CD4-positive, alpha-beta T cell treated with Interleukin-6 for 4 hours (primary cell): ENCODE measurements around the gene MAPK12.

Experiments
- DNase-seq: peaks from one replicate; pipeline ENCODE4 v3.0.0-alpha.2; 2020; ENCODE audit warnings: mixed read lengths

MAPK12 gene

GRCh38 chr22:50264946-50265669, 3.6 kb upstream of the MAPK12 start:
- DNase-seq, result no peak

- DNase-seq, result no peak
These were observed 2.7 kb upstream of the MAPK12 start for GRCh38 chr22:50264104-50264745.

- no peak for DNase-seq
These were observed 1.6 kb upstream of the MAPK12 start for GRCh38 chr22:50262973-50263617.

- no peak for DNase-seq
These were observed 1.0 kb upstream of the MAPK12 start for GRCh38 chr22:50262460-50262911.

DNA sequence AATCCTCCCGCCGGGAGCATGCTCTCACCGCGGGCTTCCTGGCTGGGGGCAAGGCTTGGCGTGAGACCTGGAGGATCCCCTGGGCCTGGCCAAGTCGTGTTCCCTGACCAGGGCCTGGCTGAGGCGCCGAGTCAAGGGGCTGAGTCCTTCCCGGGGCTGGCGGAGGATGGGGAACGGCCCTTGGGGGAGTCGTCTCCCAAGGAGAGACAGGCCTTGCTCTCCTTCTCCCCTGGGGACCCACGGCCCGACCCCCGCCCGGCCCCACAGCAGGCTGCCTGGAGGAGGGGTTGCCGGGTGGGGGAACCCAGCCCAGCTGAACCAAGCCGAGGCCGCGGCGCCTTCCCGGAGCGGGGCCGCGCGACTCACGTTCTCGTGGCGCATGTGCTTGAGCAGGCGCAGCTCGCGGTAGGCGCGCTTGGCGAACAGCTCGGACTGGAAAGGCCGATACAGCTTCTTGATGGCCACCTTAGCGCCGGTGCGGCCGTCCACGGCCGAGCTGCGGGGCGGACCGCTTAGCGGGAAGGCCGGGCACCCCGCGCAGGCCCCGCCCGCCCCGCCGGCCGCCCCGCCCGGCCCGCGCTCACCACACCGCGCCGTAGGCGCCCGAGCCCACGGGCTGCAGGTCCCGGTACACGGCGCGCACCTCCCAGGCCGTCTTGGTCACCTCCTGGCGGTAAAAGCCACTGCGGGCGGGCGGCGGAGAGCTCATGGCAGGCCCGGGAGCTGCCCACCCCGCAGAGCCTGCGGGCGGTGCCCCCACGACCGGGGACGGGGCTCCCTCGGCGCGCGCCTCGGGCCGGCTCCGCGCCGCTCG, 475 bp downstream of the MAPK12 start:
- DNase-seq, result no peak

GRCh38 chr22:50260434-50260800, 1.1 kb downstream of the MAPK12 start:
- no peak for DNase-seq

GRCh38 chr22:50259302-50259701, 2.2 kb downstream of the MAPK12 start:
- no peak for DNase-seq

GRCh38 chr22:50258361-50259292, 2.9 kb downstream of the MAPK12 start:
- no peak for DNase-seq

GRCh38 chr22:50257451-50258360, 3.8 kb downstream of the MAPK12 start:
- no peak for DNase-seq

DNA sequence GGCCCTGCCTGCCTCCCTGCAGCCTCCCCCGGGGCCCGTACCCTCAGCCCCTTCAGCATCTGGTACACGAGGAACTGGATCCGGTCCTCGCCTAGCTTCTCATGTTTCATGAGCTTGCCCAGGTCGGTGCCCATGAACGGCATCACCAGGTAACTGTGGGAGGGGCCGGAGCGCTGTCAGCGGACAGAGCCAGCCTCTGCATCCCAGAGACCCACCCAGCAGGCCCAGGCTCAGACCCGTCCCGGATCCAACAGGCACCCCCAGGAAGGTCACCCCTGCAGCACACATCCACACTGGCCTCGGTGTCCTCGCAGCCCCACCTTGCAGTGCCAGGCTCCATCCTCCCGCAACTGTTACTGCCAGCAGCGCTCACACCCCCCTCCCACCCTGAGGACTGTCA, 4.4 kb downstream of the MAPK12 start:
- no peak for DNase-seq

- no peak for DNase-seq
These were observed 5.1 kb downstream of the MAPK12 start for GRCh38 chr22:50256258-50256862.

DNA sequence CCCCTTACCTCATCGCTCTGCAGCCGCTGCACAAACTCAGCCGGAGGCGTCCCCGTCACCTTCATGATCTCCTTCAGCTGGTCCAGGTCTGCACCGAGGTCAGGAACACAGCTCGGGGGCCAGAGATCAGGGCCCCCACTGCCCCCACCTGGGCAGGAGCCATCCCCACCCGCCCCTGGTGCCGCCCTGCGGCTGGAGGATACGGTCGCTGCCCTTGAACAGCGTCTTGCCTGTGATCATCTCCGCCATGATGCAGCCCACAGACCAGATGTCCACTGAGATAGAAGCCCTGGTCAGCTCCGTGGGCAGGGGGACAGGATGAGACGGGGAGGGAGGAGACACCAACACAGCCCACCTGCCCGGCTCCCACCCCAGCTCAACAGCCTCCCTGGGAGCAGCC, 5.9 kb downstream of the MAPK12 start:
- no peak for DNase-seq

GRCh38 chr22:50255099-50255498, 6.4 kb downstream of the MAPK12 start:
- no peak for DNase-seq

- no peak for DNase-seq
These were observed 7.5 kb downstream of the MAPK12 start for GRCh38 chr22:50253941-50254340.

GRCh38 chr22:50253046-50253915, 8.2 kb downstream of the MAPK12 start:
- no peak for DNase-seq

DNA sequence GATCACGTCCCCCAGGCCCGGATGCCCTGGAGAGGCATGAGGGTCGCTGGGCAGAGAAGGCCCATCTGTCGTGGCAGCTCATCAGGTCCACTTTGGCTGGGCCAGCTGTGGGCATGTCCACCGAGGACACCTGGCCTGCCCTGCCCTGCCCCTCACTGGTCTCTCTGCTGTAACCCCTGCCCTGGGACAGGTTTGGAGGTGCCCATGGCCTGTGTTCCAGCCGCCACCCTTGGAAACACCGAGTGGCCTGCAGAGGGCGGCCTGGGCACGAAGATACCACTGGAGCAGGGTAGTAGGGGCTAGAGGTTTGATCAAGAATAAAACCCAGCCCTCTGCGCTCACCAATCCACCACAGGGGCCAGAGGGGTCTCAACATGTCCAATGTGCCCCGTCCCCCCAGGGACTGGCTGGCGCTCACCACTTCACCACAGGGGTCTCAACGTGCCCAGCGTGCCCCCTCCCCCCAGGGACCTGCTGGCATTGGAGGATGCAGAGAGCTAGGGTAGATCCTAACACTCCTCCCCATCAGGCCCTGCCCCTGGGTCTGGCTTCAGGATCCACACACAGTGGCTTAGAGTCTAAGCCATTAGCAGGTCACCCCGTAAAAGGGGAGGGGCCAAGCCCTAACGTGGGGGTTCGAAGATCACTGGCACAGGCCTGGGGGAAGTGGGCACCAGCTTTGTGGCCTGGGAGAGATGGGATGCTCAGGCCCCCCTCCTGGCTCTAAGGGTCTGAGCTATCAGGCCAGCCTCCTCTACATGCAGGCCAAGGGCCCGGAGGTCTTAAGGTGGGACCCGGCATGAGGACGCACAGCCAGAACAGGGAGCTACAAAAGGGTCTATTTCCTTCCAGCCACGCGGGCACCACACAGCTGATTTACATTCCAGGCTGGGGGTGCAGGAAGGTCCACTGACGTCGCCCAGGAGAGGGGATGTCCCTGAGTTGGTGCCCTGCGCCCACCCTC, 9.1 kb downstream of the MAPK12 start:
- DNase-seq, result peak; percentile 80

GRCh38 chr22:50251477-50252081, 9.9 kb downstream of the MAPK12 start:
- DNase-seq, result no peak
